GF-D8 (cell line): ENCODE data around the gene RPS6KL1.
A peak's percentile ranks its signal among the peaks of the same experiment; 100 is the strongest.

Experiments used
- DNase-seq: peaks from one replicate; lab custom pipeline; 2025; lab: John Stamatoyannopoulos, UW

RPS6KL1 gene

GRCh38 chr14:74882103-74882920 is 40.7 kb downstream of the RPS6KL1 start:
- DNase-seq, result no peak

- DNase-seq, result peak; percentile 53
Measured at GRCh38 chr14:74881431-74882102, 41.5 kb downstream of the RPS6KL1 start, which contains the start of gene DLST. Gene DLST (plus strand): TSS chr14:74881916. CDS start chr14:74881954, 38 bp downstream.

GRCh38 chr14:74879427-74880182 is 43.5 kb downstream of the RPS6KL1 start:
- DNase-seq, result no peak

GRCh38 chr14:74875941-74876913 is 46.8 kb downstream of the RPS6KL1 start, which contains the start of gene PROX2:
Gene PROX2 (minus strand): TSS chr14:74876145. CDS start chr14:74863834, 12,311 bp downstream.
- DNase-seq, result no peak

- no peak for DNase-seq
Measured at GRCh38 chr14:74875204-74875603, 47.9 kb downstream of the RPS6KL1 start.

GRCh38 chr14:74871819-74872218 is 51.2 kb downstream of the RPS6KL1 start:
- DNase-seq, result no peak

- DNase-seq, result no peak
Measured at GRCh38 chr14:74868739-74869138, 54.3 kb downstream of the RPS6KL1 start.

GRCh38 chr14:74867673-74868072 is 55.4 kb downstream of the RPS6KL1 start:
- DNase-seq, result no peak

- DNase-seq, result no peak
Measured at GRCh38 chr14:74866708-74867389, 56.2 kb downstream of the RPS6KL1 start.

- no peak for DNase-seq
Measured at GRCh38 chr14:74865156-74865555, 57.9 kb downstream of the RPS6KL1 start.

- DNase-seq, result no peak
Measured at GRCh38 chr14:74864198-74864597, 58.9 kb downstream of the RPS6KL1 start.

GRCh38 chr14:74863274-74863673 is 59.8 kb downstream of the RPS6KL1 start:
- DNase-seq, result no peak

GRCh38 chr14:74861734-74862090 is 61.3 kb downstream of the RPS6KL1 start:
- DNase-seq, result no peak

- DNase-seq, result no peak
Measured at GRCh38 chr14:74860899-74861733, 61.9 kb downstream of the RPS6KL1 start.

GRCh38 chr14:74859757-74860552 is 63.1 kb downstream of the RPS6KL1 start:
- no peak for DNase-seq

- no peak for DNase-seq
Measured at GRCh38 chr14:74858022-74858421, 65.0 kb downstream of the RPS6KL1 start.

GRCh38 chr14:74856366-74856765 is 66.7 kb downstream of the RPS6KL1 start:
- DNase-seq, result no peak

GRCh38 chr14:74855945-74856344 is 67.1 kb downstream of the RPS6KL1 start:
- DNase-seq, result no peak

GRCh38 chr14:74855021-74855420 is 68.0 kb downstream of the RPS6KL1 start:
- no peak for DNase-seq
